COLO668 (cell line): Measurements from ENCODE around the gene TAX1BP3.
A peak's percentile ranks its signal among the peaks of the same experiment; 100 is the strongest.

ENCODE experiments used
- DNase-seq: peaks from one replicate; lab custom pipeline; 2025; ENCODE audit not compliant: unreplicated experiment; lab: John Stamatoyannopoulos, UW

Gene TAX1BP3

DNA sequence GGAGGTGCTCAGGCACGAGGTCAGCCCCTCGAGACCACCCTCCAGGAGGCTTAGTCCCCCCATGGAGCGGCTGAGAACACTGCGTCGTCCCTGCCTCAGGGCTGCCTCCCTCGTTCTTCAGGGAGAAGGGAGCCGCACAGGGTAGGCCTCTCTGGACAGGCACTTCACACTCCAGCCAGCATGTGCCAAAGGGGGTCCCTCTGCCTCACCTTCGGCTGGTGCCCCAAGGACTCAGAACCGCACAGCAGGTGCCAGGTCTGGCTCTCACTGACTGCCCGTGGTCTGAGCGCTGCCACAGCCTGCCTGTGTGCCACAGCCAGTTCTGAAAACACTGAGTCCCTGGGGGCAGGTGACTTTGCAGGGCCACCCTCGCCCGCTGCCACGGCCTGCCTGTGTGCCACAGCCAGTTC lies 20.5 kb upstream of the TAX1BP3 start:
- DNase-seq, result no peak

GRCh38 chr17:3688027-3688553 lies 19.7 kb upstream of the TAX1BP3 start:
- no peak for DNase-seq

GRCh38 chr17:3685174-3685573 lies 16.8 kb upstream of the TAX1BP3 start:
- no peak for DNase-seq

GRCh38 chr17:3683054-3683511 lies 14.7 kb upstream of the TAX1BP3 start:
- DNase-seq, result peak; percentile 3

DNA sequence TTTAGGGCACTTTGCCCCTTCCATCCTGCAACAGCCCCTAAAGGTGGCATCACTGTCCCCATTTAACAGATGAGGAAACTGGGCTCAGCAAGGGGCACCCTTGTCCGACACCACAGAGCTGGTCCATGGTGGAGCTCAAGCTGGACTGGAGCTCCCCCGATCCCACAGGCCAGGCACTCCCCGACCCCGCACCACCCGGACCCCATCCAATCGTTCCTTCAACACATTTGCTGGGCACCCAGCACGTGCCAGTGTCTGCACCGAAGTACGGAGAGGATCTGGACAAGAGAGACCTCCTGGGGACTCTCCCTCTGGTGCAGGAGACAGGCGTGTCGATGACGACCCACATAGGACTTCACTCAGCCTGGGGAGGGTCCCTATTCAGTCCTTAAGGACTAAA lies 13.7 kb upstream of the TAX1BP3 start:
- DNase-seq, result no peak

- no peak for DNase-seq
Observed at GRCh38 chr17:3681565-3681964, 13.2 kb upstream of the TAX1BP3 start.

- no peak for DNase-seq
Observed at GRCh38 chr17:3681057-3681456, 12.7 kb upstream of the TAX1BP3 start.

DNA sequence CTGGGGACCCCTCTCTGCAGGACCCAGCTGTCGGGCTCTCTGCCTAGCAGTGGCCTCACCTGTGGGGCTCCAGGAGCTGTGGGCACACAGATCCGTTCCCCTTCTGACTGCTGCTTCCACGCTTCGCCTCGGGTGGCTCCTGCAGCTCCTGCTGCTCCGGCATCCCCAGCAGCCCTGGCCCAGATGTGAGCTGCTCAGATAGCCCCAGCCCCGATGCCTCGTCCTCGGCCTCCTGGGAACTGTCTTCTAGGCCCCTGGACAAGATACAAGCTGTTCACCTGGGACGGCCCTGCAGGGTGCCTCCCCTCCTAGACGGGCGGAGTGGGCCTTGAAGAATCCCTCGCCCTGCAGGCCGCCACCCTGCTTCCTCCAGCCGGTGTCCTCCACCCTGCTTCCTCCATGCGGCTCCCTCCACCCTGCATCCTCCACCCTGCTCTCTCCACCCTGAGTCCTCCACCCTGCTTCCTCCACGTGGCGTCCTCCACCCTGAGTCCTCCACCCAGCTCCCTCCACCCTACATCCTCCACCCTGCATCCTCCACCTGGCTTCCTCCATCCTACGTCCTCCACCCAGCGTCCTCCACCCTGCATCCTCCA lies 11.3 kb upstream of the TAX1BP3 start:
- no peak for DNase-seq

DNA sequence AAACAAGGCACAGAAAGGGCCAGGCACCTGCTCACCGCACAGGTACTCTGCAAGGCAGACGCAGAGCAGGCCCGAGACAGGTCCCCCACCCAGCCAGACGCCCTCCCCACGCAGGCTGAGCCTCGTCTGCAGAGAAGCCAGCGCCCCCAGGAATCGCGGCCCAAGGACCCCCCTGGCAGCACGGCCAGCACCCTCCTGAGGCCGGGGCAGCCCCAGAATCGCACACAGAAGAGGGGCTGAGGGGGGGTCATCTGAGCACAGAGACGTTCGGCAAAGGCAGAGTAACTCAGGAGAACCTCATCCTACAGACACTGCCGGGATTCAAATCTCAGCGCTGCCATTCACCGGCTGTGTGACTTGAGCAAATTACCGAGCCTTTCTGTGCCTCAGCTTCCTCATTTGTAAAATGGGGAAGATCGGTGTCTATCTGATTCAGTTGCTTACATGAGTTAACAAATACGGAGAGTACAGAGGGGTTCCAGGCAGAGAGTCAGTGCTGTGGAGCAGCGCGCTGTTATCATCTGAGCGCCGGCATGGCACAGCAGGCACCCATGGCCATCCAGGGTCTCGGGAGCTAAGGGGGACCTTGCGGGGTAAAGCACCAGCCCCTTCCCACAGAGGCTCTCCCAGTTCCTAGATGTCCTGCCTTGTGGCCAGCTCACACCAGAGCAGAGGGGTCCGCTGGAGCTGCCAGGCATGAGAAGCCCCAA lies 10.6 kb upstream of the TAX1BP3 start:
- DNase-seq, result no peak

DNA sequence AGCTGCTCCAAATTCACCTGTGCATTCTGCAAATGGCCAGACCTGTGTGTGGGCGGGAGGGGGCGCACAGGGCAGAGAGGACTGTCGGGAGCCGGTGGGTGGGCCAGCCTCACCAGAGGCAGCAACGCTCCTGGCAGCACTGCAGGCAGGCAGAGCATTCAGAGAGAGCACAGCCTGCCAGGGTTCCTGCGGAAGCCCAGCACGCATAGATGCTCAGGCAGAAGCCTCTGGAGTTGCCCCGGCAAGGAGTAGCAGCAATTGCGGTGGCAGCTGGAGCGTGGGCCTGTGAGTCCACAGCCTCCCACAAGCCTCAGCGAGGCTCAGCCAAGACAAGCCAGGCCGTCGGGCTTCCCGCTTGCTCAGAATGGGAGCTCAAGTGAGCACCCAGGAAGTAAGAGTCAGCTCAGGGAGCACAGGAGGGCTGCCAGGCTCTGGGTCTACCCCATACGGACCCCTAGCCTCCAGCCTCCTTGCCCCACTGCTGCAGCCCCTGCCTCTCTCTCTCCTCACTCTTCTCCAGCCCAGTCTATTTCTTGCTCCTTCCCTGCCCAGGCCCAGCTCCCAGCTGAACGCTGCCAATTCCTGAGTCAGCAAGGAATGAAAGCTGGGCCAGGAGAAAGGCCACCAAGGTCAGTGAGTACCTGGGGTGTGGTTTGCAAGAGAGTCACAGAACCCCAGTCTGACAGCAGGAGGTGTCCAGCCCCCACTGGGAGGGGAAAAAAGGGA lies 9.9 kb upstream of the TAX1BP3 start:
- peak; percentile 15 for DNase-seq

DNA sequence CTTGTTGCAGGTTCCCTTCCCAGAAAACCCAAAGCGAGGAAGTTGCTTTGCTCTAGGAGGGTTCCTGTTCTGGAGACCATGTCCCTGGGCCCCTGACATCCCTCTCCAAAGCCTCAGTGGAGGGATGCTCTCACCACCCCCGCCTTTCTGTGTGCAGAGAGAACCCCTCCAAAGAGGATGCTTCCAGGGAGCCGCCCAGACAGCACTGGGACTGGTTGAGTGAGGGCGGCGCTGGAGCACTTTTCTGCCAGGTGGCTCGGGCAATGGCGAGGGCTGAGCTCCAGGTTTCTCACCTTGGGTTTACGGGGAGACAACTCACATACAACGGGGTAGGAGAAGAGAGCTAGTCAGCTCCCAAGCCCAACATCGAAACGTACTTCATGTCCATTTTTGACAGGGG lies 7.5 kb upstream of the TAX1BP3 start:
- DNase-seq, result no peak

DNA sequence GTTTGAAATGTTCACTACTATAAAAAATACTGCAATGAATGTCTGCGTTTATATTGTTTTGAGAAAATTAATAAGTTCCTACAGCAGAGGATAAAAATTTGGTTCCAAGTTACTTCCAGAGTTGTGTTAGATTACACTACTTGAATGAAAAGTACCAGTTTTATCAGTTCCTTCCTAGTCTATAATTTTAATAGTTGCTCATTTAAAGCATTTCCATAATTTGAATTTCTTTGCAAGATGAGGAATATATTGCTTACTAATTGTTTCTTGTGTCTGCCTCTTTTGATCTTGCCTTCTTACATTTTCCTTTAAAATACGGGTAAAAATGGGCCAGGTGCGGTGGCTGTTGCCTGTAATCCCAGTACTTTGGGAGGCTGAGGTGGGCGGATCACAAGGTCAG lies 4.2 kb upstream of the TAX1BP3 start:
- no peak for DNase-seq

- DNase-seq, result no peak
Observed at GRCh38 chr17:3669548-3669947, 1.2 kb upstream of the TAX1BP3 start.

GRCh38 chr17:3669085-3669347 lies 638 bp upstream of the TAX1BP3 start:
- no peak for DNase-seq

DNA sequence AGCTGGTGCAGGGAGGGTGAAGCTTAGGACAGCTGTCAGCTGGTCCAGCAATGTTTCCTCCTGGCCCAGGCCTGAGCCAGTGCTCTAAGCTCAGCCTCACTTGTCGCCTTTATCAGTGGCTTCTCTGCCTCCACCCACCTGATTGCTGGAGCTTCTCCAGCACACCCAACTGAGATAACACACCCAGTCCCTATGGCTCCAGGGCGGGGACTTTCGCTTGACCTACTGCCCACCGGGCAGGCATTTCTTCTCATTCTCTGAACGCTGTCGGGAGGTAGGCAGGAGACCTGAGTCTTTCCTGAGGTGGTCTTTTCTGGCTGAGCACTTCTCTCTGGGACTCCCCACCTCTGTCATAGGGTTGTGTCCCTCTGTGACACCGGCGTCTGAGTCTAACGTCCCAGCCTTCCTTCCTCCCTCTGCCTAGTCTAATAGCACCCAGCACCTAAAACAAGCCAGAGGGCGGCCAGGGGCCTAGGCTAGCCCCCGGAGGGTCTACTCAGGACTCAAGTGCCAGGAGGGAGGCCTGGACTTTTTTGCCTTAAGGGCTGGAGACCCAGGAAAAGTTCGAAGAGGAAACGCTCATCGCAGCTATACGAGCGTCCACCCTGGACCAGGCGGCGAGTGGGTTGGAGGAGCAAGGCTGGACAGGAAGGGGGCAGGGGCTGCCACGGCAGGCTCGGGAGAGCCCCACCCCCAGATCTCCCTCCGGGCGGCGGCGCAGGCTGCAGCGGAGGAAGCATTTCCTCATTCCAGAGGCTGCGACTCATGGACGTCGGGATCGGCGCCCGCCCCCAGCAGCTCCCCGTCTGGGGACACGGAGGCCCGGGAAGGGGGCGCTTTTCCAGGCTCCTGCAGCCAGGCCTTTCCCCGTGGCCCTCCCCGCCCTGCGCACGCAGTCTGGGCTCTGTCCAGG lies 756 bp downstream of the TAX1BP3 start:
- DNase-seq, result peak; percentile 70

- DNase-seq, result no peak
Observed at GRCh38 chr17:3666516-3666915, 1.9 kb downstream of the TAX1BP3 start.

DNA sequence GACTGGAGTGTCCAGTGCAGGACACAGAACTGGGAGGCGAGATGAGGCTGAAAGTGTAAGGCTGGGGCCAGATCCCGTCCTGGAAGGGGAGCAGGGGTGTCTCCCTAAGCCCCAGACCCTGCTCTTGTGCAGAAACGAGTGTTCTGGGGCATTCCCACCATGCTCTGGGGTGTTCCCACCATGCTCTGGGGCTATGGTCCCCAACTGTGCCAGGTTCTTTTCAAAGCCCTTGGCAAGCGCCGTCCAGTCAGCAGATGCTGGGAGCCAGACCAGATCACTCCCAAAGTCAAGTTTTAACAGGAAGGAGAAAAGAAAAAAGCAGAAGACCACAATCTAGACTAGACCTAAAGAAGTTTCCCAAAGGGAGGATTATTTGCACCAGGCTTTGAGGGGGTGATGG lies 2.5 kb downstream of the TAX1BP3 start:
- no peak for DNase-seq

- DNase-seq, result no peak
Observed at GRCh38 chr17:3663102-3664011, 5.0 kb downstream of the TAX1BP3 start.

- no peak for DNase-seq
Observed at GRCh38 chr17:3660311-3660891, 8.0 kb downstream of the TAX1BP3 start.
